Upper lobe of right lung (tissue), 1 donor: ENCODE results near the gene SSBP1. TPM values are rescaled to one million over a fixed set of nuclear protein-coding genes. Genes with fewer than 3 reads are reported as not detected.

Experiments
- ATAC-seq: fragments of 200-7000 bp; cut with Tn5 transposase; one replicate; pipeline ENCODE4 v1.9.1; 2020; ENCODE audit warnings: mild to moderate bottlenecking, moderate library complexity
- DNase-seq: peaks from one replicate; pipeline ENCODE4 v3.0.0-alpha.2; 2020
- H3K27ac ChIP-seq: fragments of 200-600 bp; one replicate; pipeline ENCODE4 v1.8.0; 2022
- H3K27me3 ChIP-seq: fragments of 200-600 bp; one replicate; pipeline ENCODE4 v1.8.0; 2022; ENCODE audit warnings: mild to moderate bottlenecking
- H3K36me3 ChIP-seq: fragments of 200-600 bp; one replicate; pipeline ENCODE4 v1.8.0; 2022
- H3K4me1 ChIP-seq: fragments of 200-600 bp; one replicate; pipeline ENCODE4 v1.8.0; 2022
- H3K4me3 ChIP-seq: fragments of 200-600 bp; one replicate; pipeline ENCODE4 v1.8.0; 2022; ENCODE audit warnings: mild to moderate bottlenecking
- H3K9me3 ChIP-seq: fragments of 200-600 bp; one replicate; pipeline ENCODE4 v1.8.0; 2022
- intact Hi-C: fragments of 100-400 bp; cut with DNase I; formaldehyde crosslinking; loops from one replicate; pipeline ENCODE4 v1.11.0; 2022
- total RNA-seq: library from RNA; stranded (reverse); fragmentation: NEBNext Ultra II Directional; extraction: Animal tissue kit (Norgen Biotek cat#: 25700); gene quantifications from one replicate; pipeline ENCODE4 v1.2.1, GENCODE V29; 2021
- TF ChIP-seq, protein P1 (sequence below): fragments of 200-600 bp; IDR thresholded peaks from one replicate; pipeline ENCODE4 v1.8.0; 2022; ENCODE audit warnings: antibody characterized with exemption
- donor health status: DM: no; HTN: yes; CAD: no; lungs with severe emphysema.

SSBP1 gene
- total RNA-seq, 1 donor from 2014 or later: 64.9 TPM

DNA sequence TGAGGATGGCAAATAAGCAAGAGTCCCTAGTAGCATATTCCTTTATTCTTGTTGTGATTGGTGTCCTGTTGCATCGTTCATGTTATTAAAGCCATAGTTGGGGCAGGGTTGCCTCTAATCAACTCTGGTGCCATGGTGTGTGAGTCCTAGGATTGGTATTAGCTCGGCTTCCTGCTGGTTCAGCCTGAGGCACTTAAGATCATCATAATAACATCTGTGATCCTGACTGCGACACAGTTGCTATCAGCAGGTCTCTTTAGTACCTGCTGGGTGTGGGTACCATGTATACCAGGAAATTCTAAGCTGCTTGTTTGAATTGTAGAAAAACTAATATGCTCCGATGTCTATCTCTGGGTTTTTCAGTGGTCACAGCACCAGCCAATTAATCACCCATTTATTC, 28.4 kb upstream of the SSBP1 start:
- Histone ChIP-seq H3K27me3 (no peaks in the 10 kb centered on the region), H3K9me3 (no peaks in the 10 kb centered on the region), H3K36me3 (no peaks in the 10 kb centered on the region), H3K4me1 (no peaks in the 10 kb centered on the region), H3K4me3 (no peak overlapping the region), H3K27ac (no peak overlapping the region)
- DNase-seq (no peak), ATAC-seq (no peak)
- TF ChIP-seq, protein P1, sequence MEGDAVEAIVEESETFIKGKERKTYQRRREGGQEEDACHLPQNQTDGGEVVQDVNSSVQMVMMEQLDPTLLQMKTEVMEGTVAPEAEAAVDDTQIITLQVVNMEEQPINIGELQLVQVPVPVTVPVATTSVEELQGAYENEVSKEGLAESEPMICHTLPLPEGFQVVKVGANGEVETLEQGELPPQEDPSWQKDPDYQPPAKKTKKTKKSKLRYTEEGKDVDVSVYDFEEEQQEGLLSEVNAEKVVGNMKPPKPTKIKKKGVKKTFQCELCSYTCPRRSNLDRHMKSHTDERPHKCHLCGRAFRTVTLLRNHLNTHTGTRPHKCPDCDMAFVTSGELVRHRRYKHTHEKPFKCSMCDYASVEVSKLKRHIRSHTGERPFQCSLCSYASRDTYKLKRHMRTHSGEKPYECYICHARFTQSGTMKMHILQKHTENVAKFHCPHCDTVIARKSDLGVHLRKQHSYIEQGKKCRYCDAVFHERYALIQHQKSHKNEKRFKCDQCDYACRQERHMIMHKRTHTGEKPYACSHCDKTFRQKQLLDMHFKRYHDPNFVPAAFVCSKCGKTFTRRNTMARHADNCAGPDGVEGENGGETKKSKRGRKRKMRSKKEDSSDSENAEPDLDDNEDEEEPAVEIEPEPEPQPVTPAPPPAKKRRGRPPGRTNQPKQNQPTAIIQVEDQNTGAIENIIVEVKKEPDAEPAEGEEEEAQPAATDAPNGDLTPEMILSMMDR: no peak
- intact Hi-C loops: no loop called here

DNA sequence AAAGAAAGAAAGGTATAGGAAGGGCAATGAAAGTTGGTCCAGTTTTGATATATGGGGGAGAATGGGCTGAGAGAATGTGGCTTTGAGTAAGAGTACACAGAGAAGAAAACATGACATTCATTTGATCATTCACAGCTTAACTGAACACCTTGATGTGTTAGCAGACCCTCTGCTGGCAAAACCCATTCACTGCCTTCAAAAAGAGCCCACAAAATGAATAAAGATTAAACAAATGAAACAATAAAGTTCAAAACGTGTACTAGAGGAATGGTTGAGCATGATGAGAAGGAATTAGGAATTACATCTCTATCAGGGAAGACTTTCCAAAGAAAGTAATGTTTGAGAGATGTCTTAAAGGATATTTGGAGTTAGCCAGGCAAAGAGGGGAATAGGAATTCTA, 27.9 kb upstream of the SSBP1 start:
- Histone ChIP-seq H3K4me3 (no peak overlapping the region), H3K27ac (no peak overlapping the region), H3K9me3 (no peaks in the 10 kb centered on the region), H3K36me3 (no peaks in the 10 kb centered on the region), H3K4me1 (no peaks in the 10 kb centered on the region), H3K27me3 (no peaks in the 10 kb centered on the region)
- no peak for ATAC-seq
- intact Hi-C loops: no loop called here
- TF ChIP-seq, protein P1: no peak
- no peak for DNase-seq

DNA sequence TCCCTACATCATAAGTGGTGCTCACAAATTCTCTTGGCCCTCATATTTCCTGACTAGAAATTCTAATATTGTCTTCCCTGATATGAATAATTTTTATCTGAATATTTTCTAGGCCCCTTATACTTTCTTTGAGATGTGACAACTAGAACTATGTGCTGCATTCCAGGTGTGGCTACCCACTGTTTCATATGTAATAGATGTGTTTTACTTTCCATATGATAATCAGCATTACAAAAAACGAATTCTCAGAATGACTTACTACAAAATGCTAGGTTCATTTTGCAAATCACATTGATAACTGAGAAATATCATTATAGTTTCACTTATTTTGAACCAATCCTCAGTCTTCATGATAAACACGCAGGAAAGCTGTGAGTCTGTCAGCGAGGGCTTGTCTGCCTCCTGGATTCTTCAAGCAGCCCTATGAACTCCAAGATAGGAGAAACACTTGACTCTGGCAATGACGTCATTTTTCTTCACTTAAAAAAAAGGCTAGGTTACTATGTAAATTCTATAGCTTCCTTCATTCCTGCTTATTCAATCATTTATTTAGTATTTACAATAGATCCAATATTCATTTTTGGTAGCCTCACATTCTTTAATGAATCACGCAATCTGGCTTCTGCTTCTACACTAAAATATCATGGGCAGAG, 25.4 kb upstream of the SSBP1 start:
- Histone ChIP-seq H3K27ac (no peak overlapping the region), H3K4me3 (no peak overlapping the region), H3K36me3 (no peaks in the 10 kb centered on the region), H3K4me1 (no peaks in the 10 kb centered on the region), H3K27me3 (no peaks in the 10 kb centered on the region), H3K9me3 (no peaks in the 10 kb centered on the region)
- intact Hi-C loops: no loop called here
- ATAC-seq (no peak), DNase-seq (no peak)
- TF ChIP-seq, protein P1: no peak

DNA sequence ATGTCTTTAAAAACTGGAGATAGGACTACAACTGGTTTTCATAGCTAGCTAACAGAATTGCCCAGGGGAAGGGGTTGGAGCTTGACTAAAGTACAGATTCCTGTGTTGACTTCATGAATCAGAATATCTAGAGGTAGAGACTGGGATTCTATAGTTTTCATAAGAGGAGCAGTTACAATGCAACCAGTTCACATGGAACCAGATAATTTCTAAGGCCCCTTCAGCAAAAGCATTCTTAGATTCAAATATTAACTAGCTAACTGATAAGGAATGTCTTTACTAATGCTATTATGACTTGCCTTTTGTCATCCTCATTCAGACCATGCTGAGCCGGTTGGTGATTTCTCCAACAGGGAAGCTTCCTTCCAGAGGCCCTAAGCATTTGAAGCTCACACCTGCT, 24.3 kb upstream of the SSBP1 start:
- no peak for ATAC-seq
- no peaks in the 10 kb centered on the region for H3K9me3 ChIP-seq
- intact Hi-C loops: no loop called here
- TF ChIP-seq, protein P1: no peak
- H3K4me3 ChIP-seq: no peak overlapping the region
- H3K27me3 ChIP-seq: no peaks in the 10 kb centered on the region
- H3K4me1 ChIP-seq: no peaks in the 10 kb centered on the region
- H3K27ac ChIP-seq: no peak overlapping the region
- DNase-seq: no peak
- no peaks in the 10 kb centered on the region for H3K36me3 ChIP-seq

DNA sequence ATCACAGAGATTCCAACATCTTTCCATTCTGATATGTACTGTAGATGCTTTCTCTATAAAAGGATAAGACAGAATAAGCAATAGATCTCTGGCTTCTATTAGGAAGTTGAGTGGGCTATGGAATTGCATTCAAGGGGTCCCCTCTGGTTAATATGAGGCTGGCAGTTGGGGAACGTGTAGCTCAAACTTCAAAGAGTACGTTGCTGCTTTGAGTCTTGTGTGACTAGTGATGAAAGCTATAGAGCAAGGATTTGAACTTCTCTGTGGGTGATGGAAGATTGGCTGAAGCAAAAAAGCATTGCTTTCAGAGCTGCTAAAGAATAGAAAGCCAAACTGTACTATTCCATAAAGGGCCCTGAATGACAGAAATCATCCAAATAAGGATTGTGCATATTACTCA, 23.6 kb upstream of the SSBP1 start:
- Histone ChIP-seq H3K4me3 (no peak overlapping the region), H3K9me3 (no peaks in the 10 kb centered on the region), H3K27me3 (no peaks in the 10 kb centered on the region), H3K27ac (no peak overlapping the region), H3K4me1 (no peaks in the 10 kb centered on the region), H3K36me3 (no peaks in the 10 kb centered on the region)
- intact Hi-C loops: no loop called here
- TF ChIP-seq, protein P1: no peak
- DNase-seq (no peak), ATAC-seq (no peak)

DNA sequence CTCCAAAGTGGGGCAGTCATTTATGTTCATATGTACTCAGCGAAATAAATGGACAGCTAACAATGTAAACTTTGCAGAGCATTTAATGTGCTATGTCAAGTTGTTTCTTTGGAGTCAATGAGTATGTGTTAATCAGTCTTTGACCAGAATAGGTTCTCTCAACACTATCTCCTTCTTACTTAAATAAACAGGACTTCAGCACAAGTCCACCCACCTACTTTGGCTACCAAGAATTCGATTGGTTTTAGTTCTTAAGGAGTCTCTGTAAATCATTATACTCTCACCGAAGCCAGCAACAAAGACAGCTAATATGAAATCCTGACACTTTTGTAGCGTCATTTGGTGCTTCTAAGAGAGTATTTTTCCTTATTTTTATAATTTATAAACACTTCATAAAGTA, 23.1 kb upstream of the SSBP1 start:
- intact Hi-C loops: no loop called here

More for the DNA sequence above, 23.1 kb upstream of the SSBP1 start:
- H3K9me3 ChIP-seq: no peaks in the 10 kb centered on the region
- H3K27me3 ChIP-seq: no peaks in the 10 kb centered on the region
- TF ChIP-seq, protein P1: no peak
- ATAC-seq: no peak
- H3K36me3 ChIP-seq: no peaks in the 10 kb centered on the region
- DNase-seq: no peak
- H3K4me3 ChIP-seq: no peak overlapping the region
- H3K27ac ChIP-seq: no peak overlapping the region
- no peaks in the 10 kb centered on the region for H3K4me1 ChIP-seq
